DMS153 treated with DMSO at 0.1 percent for 48 hours (cell line): ENCODE measurements around the gene CREB5.
"Not testable (repeated sequence)": the region's sequence is repeated elsewhere in the genome, so short reads cannot be mapped to it uniquely, and the experiment has no call there.

Experiments
- DNase-seq: peaks from one replicate; lab custom pipeline; 2025; ENCODE audit not compliant: unreplicated experiment; lab: John Stamatoyannopoulos, UW

CREB5 gene

GRCh38 chr7:28573059-28573553, 160.8 kb downstream of the CREB5 start:
- peak; percentile 96 for DNase-seq

- peak; percentile 96 for DNase-seq
These were observed 161.5 kb downstream of the CREB5 start for GRCh38 chr7:28573651-28574301.

GRCh38 chr7:28575241-28575643, 162.9 kb downstream of the CREB5 start:
- no peak for DNase-seq

- DNase-seq: no peak
These were observed 164.3 kb downstream of the CREB5 start for GRCh38 chr7:28576656-28577055.

- no peak for DNase-seq
These were observed 167.3 kb downstream of the CREB5 start for GRCh38 chr7:28579571-28579970.

GRCh38 chr7:28580665-28581064, 168.3 kb downstream of the CREB5 start:
- DNase-seq: no peak

- DNase-seq: no peak
These were observed 169.0 kb downstream of the CREB5 start for GRCh38 chr7:28581351-28581750.

- DNase-seq: no peak
These were observed 169.9 kb downstream of the CREB5 start for GRCh38 chr7:28582226-28582625.

- no peak for DNase-seq
These were observed 171.9 kb downstream of the CREB5 start for GRCh38 chr7:28584235-28584634.

- no peak for DNase-seq
These were observed 174.4 kb downstream of the CREB5 start for GRCh38 chr7:28586736-28587135.

GRCh38 chr7:28587211-28587610, 174.9 kb downstream of the CREB5 start:
- no peak for DNase-seq

GRCh38 chr7:28588602-28589001, 176.3 kb downstream of the CREB5 start:
- DNase-seq: no peak

- DNase-seq: no peak
These were observed 178.8 kb downstream of the CREB5 start for GRCh38 chr7:28591041-28591674.

- DNase-seq: no peak
These were observed 179.5 kb downstream of the CREB5 start for GRCh38 chr7:28591725-28592349.

- no peak for DNase-seq
These were observed 180.5 kb downstream of the CREB5 start for GRCh38 chr7:28592861-28593260.

GRCh38 chr7:28595076-28595475, 182.8 kb downstream of the CREB5 start:
- DNase-seq: no peak

GRCh38 chr7:28595801-28596200, 183.5 kb downstream of the CREB5 start:
- DNase-seq: no peak

GRCh38 chr7:28596245-28596935, 184.1 kb downstream of the CREB5 start:
- DNase-seq: no peak

- DNase-seq: no peak
These were observed 185.0 kb downstream of the CREB5 start for GRCh38 chr7:28597284-28597683.

GRCh38 chr7:28598037-28598436, 185.7 kb downstream of the CREB5 start:
- not testable (repeated sequence) for DNase-seq

- DNase-seq: no peak
These were observed 186.3 kb downstream of the CREB5 start for GRCh38 chr7:28598586-28598985.

GRCh38 chr7:28599411-28599810, 187.1 kb downstream of the CREB5 start:
- no peak for DNase-seq
